Choroid plexus epithelial cell (primary cell): ENCODE data around the gene CYB561D1.

Source experiments
- DNase-seq: peaks from one replicate; pipeline ENCODE4 v3.0.0-alpha.2; 2010; ENCODE audit warnings: low read depth
- H3K4me3 ChIP-seq: 2 replicates; pipeline ENCODE4 v1.5.1; 2011; ENCODE audit warnings: low read depth, mild to moderate bottlenecking, control low read depth, low read length, moderate library complexity
- TF ChIP-seq, protein P1 (sequence below): conservative IDR thresholded peaks from 2 replicates; pipeline ENCODE4 v1.5.1; 2011; ENCODE audit warnings: low read depth, mild to moderate bottlenecking, control low read depth, inconsistent platforms, low read length, moderate library complexity

Gene CYB561D1

DNA sequence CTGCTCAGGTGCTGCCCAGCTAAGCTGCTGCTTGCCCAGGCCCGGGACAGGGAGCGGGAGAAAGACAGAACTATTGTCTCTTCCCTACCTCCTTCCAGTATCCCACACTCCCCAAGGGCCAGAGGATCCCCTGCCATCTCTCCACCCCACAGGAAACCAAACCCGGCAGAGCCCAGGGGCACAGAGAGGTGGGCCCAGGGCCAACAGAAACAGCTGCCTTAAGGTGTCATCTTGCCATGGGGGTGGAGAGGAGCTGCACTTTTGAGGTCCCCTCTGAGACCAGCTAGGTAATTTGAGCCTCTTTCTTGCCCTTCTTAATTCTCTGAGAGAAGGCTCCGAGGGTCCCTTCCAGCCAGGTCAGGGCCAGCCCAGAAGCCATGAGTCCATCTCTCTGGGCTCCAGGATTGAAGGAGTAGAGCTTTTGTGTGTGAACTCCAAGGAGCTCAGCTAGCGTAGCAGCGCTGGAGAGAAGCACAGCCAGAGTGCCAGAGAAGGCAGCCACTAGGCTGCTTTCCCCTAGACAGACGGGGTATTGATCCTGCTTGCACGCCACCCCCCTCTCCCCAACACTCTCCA, 36.1 kb downstream of the CYB561D1 start:
- H3K4me3 ChIP-seq, result no peak overlapping the region
- no peak for DNase-seq
- TF ChIP-seq, protein P1, sequence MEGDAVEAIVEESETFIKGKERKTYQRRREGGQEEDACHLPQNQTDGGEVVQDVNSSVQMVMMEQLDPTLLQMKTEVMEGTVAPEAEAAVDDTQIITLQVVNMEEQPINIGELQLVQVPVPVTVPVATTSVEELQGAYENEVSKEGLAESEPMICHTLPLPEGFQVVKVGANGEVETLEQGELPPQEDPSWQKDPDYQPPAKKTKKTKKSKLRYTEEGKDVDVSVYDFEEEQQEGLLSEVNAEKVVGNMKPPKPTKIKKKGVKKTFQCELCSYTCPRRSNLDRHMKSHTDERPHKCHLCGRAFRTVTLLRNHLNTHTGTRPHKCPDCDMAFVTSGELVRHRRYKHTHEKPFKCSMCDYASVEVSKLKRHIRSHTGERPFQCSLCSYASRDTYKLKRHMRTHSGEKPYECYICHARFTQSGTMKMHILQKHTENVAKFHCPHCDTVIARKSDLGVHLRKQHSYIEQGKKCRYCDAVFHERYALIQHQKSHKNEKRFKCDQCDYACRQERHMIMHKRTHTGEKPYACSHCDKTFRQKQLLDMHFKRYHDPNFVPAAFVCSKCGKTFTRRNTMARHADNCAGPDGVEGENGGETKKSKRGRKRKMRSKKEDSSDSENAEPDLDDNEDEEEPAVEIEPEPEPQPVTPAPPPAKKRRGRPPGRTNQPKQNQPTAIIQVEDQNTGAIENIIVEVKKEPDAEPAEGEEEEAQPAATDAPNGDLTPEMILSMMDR, result no peak

DNA sequence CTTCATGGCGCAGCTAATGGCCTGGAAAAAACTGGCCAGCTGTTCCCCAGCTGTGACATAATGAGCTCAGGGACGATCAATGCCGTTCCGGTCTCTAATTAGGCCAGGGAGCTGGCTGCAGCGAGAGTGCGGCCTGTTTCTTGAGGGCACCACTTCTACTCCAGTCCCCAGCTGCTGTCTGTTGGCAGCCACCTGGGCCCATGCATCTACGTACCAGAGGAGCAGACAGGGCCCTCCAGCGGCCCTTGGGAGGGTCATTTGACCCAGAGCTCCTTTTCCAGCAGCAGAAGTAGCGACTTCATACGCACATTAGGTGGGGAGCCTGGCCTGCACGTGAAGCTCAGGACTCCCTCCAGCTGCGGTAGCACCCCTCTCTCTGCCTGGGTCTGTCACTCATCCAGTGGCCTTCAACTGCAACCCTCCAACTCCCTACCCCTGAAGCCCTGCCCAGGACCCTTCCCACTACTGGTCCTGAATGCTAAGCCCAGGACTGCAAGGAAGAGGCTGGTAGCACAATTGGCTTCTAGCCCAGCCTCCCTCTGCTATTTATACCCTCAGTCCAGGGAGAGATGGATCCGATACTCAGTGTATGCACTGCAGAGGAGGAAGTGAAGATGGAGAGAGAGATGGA, 36.7 kb downstream of the CYB561D1 start:
- DNase-seq, result no peak
- H3K4me3 ChIP-seq, result no peak overlapping the region
- TF ChIP-seq, protein P1, result no peak

DNA sequence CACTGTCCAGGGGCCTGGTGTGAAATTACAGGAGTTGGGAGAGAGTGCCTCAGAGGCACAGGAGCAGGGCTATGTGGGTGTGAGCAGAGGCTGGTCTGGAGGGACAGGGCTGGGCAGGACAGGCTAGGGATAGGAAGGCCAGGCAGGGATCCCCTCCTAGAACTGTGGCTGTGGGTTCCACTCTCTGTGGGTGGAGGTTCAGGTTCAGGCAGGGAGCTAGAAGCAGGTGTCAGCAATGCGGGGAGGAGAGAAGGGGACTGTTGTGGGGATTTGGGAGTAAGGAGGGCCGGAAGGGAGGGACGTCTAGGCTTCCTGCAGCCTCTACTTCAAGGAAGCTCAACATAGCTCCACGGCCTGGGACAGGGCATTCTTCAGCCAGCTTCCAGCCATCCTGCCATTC, 37.5 kb downstream of the CYB561D1 start:
- no peak overlapping the region for H3K4me3 ChIP-seq
- no peak for DNase-seq
- TF ChIP-seq, protein P1, result no peak

DNA sequence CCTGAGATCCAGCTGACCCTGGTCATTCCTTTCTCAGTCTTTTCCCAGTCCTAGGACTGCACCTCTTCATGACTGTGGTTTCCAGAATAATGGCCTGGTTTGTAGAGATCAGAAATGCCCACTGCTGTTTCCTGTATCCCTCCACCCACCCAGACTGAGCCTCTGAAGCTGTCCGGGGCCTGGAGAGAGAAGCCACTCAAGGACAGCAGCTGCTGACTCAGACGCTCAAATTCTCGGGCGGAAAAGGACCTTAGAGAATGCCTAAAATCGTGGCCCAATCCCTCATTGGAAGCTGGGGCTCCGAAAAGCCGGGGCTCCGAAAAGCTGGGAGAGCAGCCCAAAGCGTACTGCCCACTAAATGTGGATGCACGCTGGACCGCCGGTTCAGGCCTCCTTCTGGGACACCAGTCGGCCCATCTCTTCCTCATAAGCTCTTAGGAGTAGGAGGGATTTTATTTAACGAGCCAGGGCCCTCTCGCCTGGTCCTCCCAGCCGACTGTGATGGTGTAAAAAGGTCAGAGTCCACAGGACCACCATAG, 38.0 kb downstream of the CYB561D1 start:
- H3K4me3 ChIP-seq, result no peak overlapping the region
- TF ChIP-seq, protein P1, result no peak
- DNase-seq, result no peak

DNA sequence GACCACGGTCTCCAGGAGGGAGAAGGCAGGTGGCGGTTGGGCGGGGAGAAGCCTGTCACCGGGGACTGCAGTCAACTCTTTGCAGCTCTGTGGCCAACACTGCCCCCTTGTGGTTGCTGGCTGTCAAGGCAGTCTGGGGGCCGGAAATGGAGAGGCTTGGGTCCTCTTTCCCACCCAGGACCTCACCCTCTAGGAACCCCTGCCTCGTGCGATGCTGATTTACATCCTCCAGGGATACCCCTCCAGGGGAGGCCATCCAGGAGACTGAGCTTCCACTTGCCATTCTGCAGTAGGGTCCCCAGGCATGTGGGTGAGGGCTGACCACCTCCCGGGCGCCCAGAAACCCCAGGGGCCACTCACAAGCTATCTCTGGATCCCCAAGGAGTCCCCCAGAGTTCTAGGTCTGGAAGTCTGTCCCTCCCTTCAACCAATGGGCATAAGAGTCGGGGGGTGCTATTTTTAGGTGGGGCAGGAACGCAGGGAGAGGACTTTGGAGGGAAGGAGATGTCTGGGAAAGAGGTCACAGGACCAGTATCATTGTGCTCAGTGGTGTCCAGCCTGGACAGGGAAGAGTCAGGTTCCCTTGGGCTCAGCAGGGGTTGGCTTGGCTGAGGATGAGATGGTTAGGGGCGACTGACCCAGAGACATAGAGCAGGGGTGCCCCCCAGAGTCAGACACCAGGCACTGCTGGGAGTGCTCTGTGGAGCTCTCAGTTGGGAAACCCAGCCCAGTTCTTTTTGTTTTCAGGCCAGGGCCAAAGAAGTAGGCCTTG, 38.7 kb downstream of the CYB561D1 start:
- DNase-seq, result peak; percentile 86
- peak overlapping the region; percentile 29 for H3K4me3 ChIP-seq
- TF ChIP-seq, protein P1, result peak; percentile 96

DNA sequence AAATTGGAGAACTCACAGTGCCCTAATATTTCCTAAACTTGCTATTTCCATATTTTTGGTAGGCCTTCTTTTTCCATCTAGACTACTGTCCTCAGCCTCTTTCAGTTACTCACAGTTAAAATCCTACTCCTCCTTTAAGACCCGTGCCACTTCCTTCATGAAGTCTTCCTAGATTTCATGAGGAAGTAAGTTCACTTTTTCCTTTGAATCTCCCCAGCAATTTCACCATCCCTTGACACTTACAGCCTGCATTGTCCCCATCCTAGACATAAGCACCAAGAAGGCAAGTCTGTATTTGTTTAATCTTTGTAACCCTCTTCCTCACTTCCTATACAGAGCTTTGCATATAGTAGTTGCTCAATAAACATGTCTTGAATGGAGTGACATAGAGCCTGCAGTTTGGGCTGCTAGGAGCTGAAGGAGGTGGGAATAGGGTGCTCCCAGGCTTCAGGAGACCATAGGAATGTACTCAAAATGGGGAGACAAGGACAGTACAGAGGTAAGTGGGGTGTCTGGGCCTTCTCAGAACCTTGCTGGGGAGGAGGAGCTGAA, 40.5 kb downstream of the CYB561D1 start:
- TF ChIP-seq, protein P1, result no peak
- DNase-seq, result no peak
- H3K4me3 ChIP-seq, result no peak overlapping the region
